Measurements from ENCODE around the gene TMEM183A. TPM values are rescaled to one million over a fixed set of nuclear protein-coding genes. Genes with fewer than 3 reads are reported as not detected.

The TMEM183A gene
- total RNA-seq, result 64.8 and 65.2 TPM in 2 replicates
- total RNA-seq (2013), result 76.7 TPM
- 61.2 and 103 TPM in 2 replicates for polyA plus RNA-seq
- polyA minus RNA-seq, result 69.5 and 82.8 TPM in 2 replicates

- WGBS (ENCODE audit: insufficient coverage), result under 1% methylated on average over 72 of the region's 78 CpGs
- peaks cover 37% of the 10 kb centered on the region for H3K79me2 ChIP-seq (ENCODE audit: control insufficient read depth, insufficient read depth, low read length)
- no peak for TF ChIP-seq CTCF (IDR thresholded peaks at IDR 0.05)
- TF ChIP-seq EZH2 (IDR thresholded peaks at IDR 0.05; ENCODE audit: borderline replicate concordance, insufficient read depth, low read depth, low read length, poor library complexity, severe bottlenecking), result no peak
These were observed at the start of gene TMEM183A for GRCh38 chr1:203006948-203007871. Gene TMEM183A (plus strand): TSS chr1:203007374. CDS start chr1:203007466, 92 bp downstream.

More at GRCh38 chr1:203006948-203007871, at the start of gene TMEM183A:
- ChIA-PET CTCF (interaction anchor here (0.7 to 2.8 kb wide), 8 partner anchors 8 to 375 kb away, joined by 3 to 13 read pairs (median 5); partner anchors contain the start of genes KLHL12 and PPFIA4), POLR2A (interaction anchor here (0.6 to 1.8 kb wide), 7 partner anchors 17 to 1472 kb away, joined by 3 to 11 read pairs (median 4); partner anchors contain the start of genes PPFIA4 and RABIF)
- intact Hi-C loops (cut with micrococcal nuclease), result loop anchor here (1.0 to 10.0 kb wide), 7 partner anchors 19 to 658 kb away; partner anchors contain the start of genes ADIPOR1, PCAT6, PPFIA4 and PPP1R12B
- H3K36me3 ChIP-seq (replicated peaks in 1 of 2; ENCODE audit: control extremely low read depth in 1 of 2, control insufficient read depth in 1 of 2, extremely low read depth in 1 of 2, insufficient read depth in 2 of 2, low read length in 1 of 2), result peaks cover 8 to 30% of the 10 kb centered on the region in 2 experiments
- no peaks in the 10 kb centered on the region for H4K20me1 ChIP-seq (ENCODE audit: control insufficient read depth, insufficient read depth, low read length, poor library complexity, severe bottlenecking)
- H3K4me3 ChIP-seq (ENCODE audit: control extremely low read depth in 1 of 5, extremely low read depth in 1 of 5, insufficient read depth in 1 of 5, low read depth in 2 of 5, low read length in 4 of 5), result peak within 1 kb of the TSS; percentile 89 to 99 (median 95)
- peak within 1 kb of the TSS; percentile 92 for H3K9ac ChIP-seq (ENCODE audit: low read length)
- no peaks in the 10 kb centered on the region for H3K27me3 ChIP-seq (replicated peaks in 1 of 4; ENCODE audit: control extremely low read depth in 1 of 4, control insufficient read depth in 3 of 4, insufficient read depth in 4 of 4, low read length in 3 of 4)
- DNase-seq, result peak; percentile 96
- Mint-ChIP-seq H3K4me3 (peak within 1 kb of the TSS; percentile 99), H3K27me3 (no peaks in the 10 kb centered on the region), H3K4me1 (peaks cover 32% of the 10 kb centered on the region), H3K9me3 (ENCODE audit: insufficient read depth) (no peaks in the 10 kb centered on the region), H3K27ac (peak within 1 kb of the TSS; percentile 96)
- ATAC-seq (ENCODE audit: low read depth), result peak; percentile 90
- H3K27ac ChIP-seq (ENCODE audit: low read length in 2 of 2), result peak within 1 kb of the TSS; percentile 89 to 96
- peaks cover 16 to 17% of the 10 kb centered on the region in 2 donors for H3K4me1 ChIP-seq (ENCODE audit: control insufficient read depth in 2 of 2, insufficient read depth in 2 of 2, low read length in 2 of 2)
- H2AFZ ChIP-seq (ENCODE audit: insufficient read depth, low read depth, low read length, poor library complexity, severe bottlenecking), result peak within 1 kb of the TSS; percentile 98
- H3K4me2 ChIP-seq (replicated peaks; ENCODE audit: low read depth, low read length, poor library complexity, severe bottlenecking), result peak within 1 kb of the TSS; percentile 88
- H3K9me3 ChIP-seq (ENCODE audit: control extremely low read depth in 1 of 3, control insufficient read depth in 2 of 3, insufficient read depth in 1 of 3, low read length in 2 of 3), result peaks cover 0 to 6% (median 0%) of the 10 kb centered on the region in 3 donors
